ENCODE data around the gene ATP5F1D.

Gene ATP5F1D

DNA sequence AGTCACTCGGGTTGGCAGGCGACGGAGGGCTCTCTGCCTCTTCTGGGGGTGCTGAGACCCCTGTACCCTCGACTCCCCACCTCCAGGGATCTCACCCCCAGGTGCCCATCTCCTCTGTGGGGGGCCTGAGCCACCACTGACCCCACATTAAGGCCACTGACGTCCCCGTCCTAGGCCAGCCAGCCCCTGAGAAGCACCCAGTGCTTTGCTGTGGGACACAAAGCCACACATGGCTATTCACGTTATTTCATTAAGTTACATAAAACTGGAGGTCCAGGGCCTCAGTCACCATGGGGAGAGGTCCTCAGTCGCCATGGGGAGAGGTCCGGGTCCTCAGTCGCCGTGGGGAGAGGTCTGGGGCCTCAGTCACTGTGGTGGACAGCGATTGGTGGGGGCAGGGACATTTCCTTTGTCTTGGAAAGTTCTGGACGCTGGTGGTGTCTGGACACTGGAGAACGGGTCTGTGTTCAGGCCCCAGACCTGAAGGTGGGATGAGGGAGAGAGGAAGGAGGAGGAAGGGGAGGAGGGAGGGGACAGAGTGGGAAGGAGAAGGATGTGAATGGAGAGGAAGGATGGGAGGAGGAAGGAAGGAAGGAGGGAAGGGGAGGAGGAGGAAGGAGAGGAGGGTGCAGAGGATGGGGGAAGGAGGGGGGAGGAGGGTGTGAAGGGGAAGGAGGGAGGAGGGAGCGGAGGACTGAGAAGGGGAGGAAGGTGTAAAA lies 40.2 kb downstream of the ATP5F1D start:
- no peak for DNase-seq (ENCODE audit: low read depth in 2 of 2)

GRCh38 chr19:1282588-1283206 lies 41.1 kb downstream of the ATP5F1D start:
- no peak for DNase-seq (ENCODE audit: low read depth in 2 of 2)

DNA sequence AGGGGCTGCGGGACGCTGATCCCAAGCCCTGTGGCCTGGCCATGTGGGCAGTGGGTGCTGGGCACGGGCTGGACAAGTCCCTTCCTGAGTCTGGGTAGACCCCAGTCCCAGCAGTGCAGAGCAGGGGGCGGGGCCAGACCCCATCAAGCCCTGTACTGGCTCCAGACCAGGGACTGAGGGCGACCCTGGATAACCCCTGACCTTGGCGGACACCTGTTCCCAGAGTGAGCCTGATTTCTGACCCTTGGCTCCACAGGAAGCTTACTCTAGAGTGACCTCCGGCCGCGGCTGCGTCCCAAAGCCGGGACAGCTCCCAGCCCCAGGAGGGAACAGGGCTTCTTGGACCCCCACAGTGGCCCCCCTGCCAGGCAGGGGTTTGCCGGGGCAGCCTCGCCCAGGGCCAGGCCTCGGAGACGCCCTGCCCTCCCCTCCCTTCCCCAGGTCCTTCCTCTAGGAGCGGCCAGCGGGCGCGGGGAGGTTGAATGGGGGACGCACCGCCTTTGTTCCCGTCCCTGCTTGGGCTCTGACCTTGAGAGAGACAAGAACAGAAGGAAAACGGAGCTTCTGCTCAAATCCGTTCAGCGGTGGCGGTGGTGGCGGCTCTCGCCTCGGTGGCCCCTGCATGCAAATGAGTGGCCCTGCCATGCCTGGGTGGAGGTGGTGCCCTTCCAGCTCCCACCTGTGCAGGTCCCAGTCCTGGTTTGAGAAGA lies 41.8 kb downstream of the ATP5F1D start:
- DNase-seq (ENCODE audit: low read depth in 2 of 2), result no peak

GRCh38 chr19:1283917-1284292 lies 42.4 kb downstream of the ATP5F1D start:
- no peak for DNase-seq (ENCODE audit: low read depth in 2 of 2)

DNA sequence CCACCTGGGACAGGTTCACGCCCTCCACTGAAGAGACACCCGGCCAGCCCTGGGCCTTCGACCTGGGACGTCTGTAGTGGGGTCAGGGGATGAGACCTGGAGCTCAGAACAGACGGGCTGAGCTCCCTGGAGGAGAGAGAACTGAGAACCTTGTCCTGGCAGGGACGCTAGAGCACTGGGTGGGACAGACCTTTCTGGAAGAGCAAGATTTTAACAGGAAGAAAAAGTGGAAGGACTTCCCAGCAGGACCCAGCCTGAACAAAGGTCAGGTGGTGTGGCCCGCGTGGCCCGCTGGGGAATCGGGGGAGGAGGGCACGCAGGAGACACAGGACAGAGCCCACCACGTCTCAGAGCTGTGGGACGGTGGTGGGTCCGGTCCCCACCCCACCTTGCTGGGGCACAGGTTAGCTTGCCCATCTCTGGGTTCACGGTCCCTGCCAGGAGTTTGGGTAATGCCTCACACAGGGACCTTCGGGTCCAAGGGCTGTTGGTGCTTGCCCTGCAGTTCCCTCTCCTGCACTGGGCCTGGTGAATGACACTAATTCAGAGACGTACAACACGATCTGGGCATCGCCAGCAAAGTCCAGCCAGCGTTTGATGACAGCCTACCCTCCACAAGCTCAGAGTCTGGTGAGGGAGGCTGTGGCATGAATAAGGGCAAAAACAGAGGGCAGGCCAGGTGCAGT lies 42.9 kb downstream of the ATP5F1D start:
- DNase-seq (ENCODE audit: low read depth in 2 of 2), result no peak

- DNase-seq (ENCODE audit: low read depth in 2 of 2), result no peak
These were observed 43.6 kb downstream of the ATP5F1D start for GRCh38 chr19:1284979-1285736.

GRCh38 chr19:1285737-1286360 lies 44.3 kb downstream of the ATP5F1D start, which contains the start of gene EFNA2:
TSS of gene EFNA2 (plus strand) at chr19:1285873. CDS start at chr19:1286169, 296 bp downstream.
- DNase-seq (ENCODE audit: low read depth in 2 of 2), result no peak

- DNase-seq (ENCODE audit: low read depth in 2 of 2), result no peak
These were observed 45.2 kb downstream of the ATP5F1D start for GRCh38 chr19:1286487-1287353.

- no peak for DNase-seq (ENCODE audit: low read depth in 2 of 2)
These were observed 46.0 kb downstream of the ATP5F1D start for GRCh38 chr19:1287354-1288225.

DNA sequence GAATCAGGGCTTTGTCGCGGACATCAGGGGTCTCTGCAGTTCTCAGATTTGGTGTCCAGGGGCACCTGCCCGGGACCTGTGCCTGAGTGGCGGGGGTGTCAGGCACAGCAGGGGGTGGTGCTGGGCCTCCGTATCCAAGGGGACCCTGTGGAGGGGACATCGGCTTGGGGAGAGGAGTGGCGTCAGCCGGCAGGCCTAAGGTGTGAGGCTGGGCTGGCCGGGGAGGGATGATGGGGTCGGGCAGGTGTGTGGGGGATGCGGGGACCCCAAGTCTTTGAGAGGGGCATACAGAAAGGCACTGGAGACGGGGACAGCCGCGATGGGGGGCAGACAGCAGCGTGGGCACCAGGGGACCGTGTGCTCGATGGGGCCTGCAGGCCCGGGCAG lies 46.7 kb downstream of the ATP5F1D start:
- no peak for DNase-seq (ENCODE audit: low read depth in 2 of 2)

DNA sequence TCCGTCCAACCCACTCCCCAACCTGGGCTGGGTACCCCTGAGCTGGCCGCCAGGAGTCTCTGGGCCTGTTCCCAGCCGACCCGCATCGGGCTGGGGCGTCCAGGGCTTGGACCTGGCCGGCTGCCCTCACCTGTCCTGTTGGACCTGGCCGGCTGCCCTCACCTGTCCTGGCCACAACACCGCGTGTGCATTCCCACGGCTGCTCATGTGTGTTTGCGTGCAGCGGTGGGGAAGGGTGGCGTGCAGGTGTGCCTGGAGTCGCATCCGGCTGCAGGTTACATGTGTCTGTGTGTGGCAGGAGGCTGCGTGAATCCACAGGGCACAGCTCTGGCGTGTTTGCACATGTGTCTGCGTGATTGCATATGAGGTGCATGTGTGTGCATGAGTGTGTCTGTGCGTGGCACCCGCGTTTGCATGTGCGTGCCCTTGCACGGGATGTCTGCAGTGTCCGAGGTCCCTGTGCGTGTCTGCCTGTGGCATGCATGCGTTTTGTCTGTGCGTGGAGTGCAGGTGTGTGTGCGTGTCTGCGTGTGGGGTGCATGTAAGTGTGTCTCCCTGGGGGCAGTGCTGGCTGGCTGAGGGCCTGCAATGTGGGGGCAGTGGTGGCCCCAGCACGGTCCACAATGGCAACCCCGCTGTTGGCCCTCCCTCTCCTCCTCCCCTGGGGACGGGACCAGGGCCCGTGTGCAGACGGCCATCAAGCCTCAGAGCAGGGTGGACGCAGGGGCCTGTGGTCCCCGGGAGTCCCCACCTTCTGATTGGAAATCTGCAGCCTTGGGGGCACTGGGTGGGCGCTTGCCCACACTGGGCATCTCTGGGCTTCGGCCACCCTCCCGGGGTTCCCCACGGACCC lies 47.5 kb downstream of the ATP5F1D start:
- DNase-seq (ENCODE audit: low read depth in 2 of 2), result no peak

DNA sequence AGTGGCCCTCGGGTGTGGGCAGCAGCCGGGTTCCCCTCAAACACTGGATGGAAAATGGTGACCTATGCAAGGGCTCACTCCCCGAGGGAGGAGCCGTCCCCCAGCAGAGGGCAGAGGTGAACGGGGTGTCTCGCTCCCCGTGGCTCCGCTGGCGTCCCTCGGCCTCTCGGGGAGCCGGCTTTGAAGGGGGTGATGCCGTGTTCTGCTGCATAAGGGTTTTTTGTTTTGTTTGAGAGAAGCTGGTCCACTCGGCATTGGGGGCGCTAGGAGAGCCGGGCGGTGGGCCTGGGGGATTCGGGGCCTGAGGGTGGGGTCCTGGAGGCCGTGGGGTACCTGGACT lies 48.1 kb downstream of the ATP5F1D start:
- no peak for DNase-seq (ENCODE audit: low read depth in 2 of 2)

- no peak for DNase-seq (ENCODE audit: low read depth in 2 of 2)
These were observed 48.7 kb downstream of the ATP5F1D start for GRCh38 chr19:1290196-1290702.

GRCh38 chr19:1290703-1291651 lies 49.4 kb downstream of the ATP5F1D start:
- no peak for DNase-seq (ENCODE audit: low read depth in 2 of 2)

DNA sequence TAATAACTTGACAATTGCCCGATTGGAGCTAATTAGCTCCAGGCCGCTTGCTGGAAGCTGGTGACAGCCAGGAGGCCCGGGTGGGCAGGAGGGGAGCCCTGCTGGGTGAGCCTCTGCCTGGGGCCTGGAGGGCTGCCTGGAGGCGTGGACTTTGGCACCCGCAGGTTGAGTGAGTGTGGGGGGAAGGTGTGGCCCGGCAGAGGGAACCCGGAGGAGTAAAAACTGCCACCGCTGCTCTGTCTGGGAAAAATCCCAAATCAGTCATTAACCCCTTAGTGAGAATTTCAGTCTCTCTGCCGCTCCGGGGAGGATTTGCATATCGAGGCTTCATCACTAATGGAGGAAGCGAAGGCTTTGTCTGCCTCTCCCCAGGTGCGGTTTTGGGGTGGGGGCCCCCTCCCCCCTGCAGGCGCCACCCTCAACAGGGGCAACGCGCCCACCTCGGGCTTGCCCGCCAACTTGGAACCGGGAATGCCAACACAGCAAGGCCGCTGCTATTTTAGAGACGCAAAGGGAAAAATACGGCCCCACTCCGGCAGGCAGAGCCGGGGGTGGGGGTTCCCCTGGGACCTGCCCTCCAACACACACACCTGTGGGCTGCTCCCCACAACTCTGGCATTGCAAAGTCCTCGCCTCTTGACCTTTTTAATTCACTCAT lies 50.3 kb downstream of the ATP5F1D start:
- DNase-seq (ENCODE audit: low read depth in 2 of 2), result no peak

GRCh38 chr19:1292419-1293151 lies 51.0 kb downstream of the ATP5F1D start:
- no peak for DNase-seq (ENCODE audit: low read depth in 2 of 2)

All from stimulated activated CD8-positive, alpha-beta memory T cell treated with anti-CD3 and anti-CD28 coated beads, Interleukin-7, amount 100 ng/mL, for 4 hours (primary cell).